WTC11 (cell line): ENCODE measurements around the gene GREM1. TPM values are rescaled to one million over a fixed set of nuclear protein-coding genes. Genes with fewer than 3 reads are reported as not detected.

Source experiments
- ATAC-seq: fragments of 200-7000 bp; cut with Tn5 transposase; 2 replicates; pipeline ENCODE4 v1.10.0; 2021; ENCODE audit warnings: mild to moderate bottlenecking, moderate library complexity
- CTCF ChIA-PET: fragments of 300-600 bp; sonication (Branson Sonifier 250); formaldehyde crosslinking; loops from one replicate; lab custom pipeline; 2021; ENCODE audit warnings: antibody characterized with exemption; lab: Charles Lee
- POLR2A ChIA-PET: fragments of 350-600 bp; sonication (Branson Sonifier 250); formaldehyde crosslinking; loops from one replicate; lab custom pipeline; 2021; ENCODE audit warnings: antibody characterized with exemption; lab: Charles Lee
- DNase-seq: peaks from one replicate; pipeline ENCODE4 v3.0.0; 2021; ENCODE audit warnings: low spot score
- H3K27ac Mint-ChIP-seq: 2 replicates; pipeline ENCODE4 v1.8.0; 2021; ENCODE audit warnings: mixed read lengths
- H3K27me3 Mint-ChIP-seq: 2 replicates; pipeline ENCODE4 v1.8.0; 2021; ENCODE audit warnings: low read depth, mild to moderate bottlenecking, moderate library complexity, mixed read lengths
- H3K36me3 Mint-ChIP-seq: 2 replicates; pipeline ENCODE4 v1.8.0; 2021; ENCODE audit warnings: mixed read lengths
- H3K4me1 Mint-ChIP-seq: 2 replicates; pipeline ENCODE4 v1.8.0; 2022; ENCODE audit warnings: mixed read lengths
- H3K4me3 Mint-ChIP-seq: 2 replicates; pipeline ENCODE4 v1.8.0; 2021; ENCODE audit warnings: mild to moderate bottlenecking, moderate library complexity, mixed read lengths
- H3K9me3 Mint-ChIP-seq: 2 replicates; pipeline ENCODE4 v1.8.0; 2021; ENCODE audit warnings: mixed read lengths
- ATF1 ChIP-seq: sonication (generic); formaldehyde crosslinking; IDR thresholded peaks from 2 replicates; pipeline ENCODE4 v1.8.1; 2023; ENCODE audit warnings: mild to moderate bottlenecking, moderate library complexity, missing genetic modification reagents
- ETV6 ChIP-seq: sonication (generic); formaldehyde crosslinking; IDR thresholded peaks from 2 replicates; pipeline ENCODE4 v1.8.1; 2022; ENCODE audit warnings: mild to moderate bottlenecking, missing genetic modification reagents
- FOXJ3 ChIP-seq: sonication (generic); formaldehyde crosslinking; IDR thresholded peaks from 2 replicates; pipeline ENCODE4 v1.9.0; 2021; ENCODE audit warnings: missing genetic modification reagents, mild to moderate bottlenecking, borderline replicate concordance
- NFE2L1 ChIP-seq: sonication (generic); formaldehyde crosslinking; IDR thresholded peaks from 2 replicates; pipeline ENCODE4 v1.8.1; 2023; ENCODE audit warnings: missing genetic modification reagents
- NFYB ChIP-seq: sonication (generic); formaldehyde crosslinking; conservative IDR thresholded peaks from 2 replicates; pipeline ENCODE4 v1.8.0; 2022; ENCODE audit warnings: low read depth, missing genetic modification reagents
- NR1H2 ChIP-seq: sonication (generic); formaldehyde crosslinking; IDR thresholded peaks from 2 replicates; pipeline ENCODE4 v1.9.0; 2021; ENCODE audit warnings: mild to moderate bottlenecking, moderate library complexity, missing genetic modification reagents
- ZNF138 ChIP-seq: sonication (generic); formaldehyde crosslinking; conservative IDR thresholded peaks from 2 replicates; pipeline ENCODE4 v1.8.1; 2022; ENCODE audit warnings: mild to moderate bottlenecking, moderate library complexity, missing genetic modification reagents
- ZNF232 ChIP-seq: sonication (generic); formaldehyde crosslinking; IDR thresholded peaks from 2 replicates; pipeline ENCODE4 v1.8.0; 2022; ENCODE audit warnings: mild to moderate bottlenecking, missing genetic modification reagents
- ZNF423 ChIP-seq: fragments of 250-450 bp; sonication (Bioruptor Pico); IDR thresholded peaks from 2 replicates; pipeline ENCODE4 v2.1.2; 2022; ENCODE audit warnings: mild to moderate bottlenecking, moderate library complexity
- total RNA-seq: library from RNA; stranded (reverse); gene quantifications from 3 replicates; pipeline ENCODE4 v1.2.3, GENCODE V29; 2021
- TF ChIP-seq, protein P1 (sequence below): sonication (generic); formaldehyde crosslinking; IDR thresholded peaks from 2 replicates; pipeline ENCODE4 v1.8.1; 2023; ENCODE audit warnings: mild to moderate bottlenecking, missing genetic modification reagents, borderline replicate concordance
- TF ChIP-seq, protein P2 (sequence below): fragments of 250-450 bp; sonication (Bioruptor Pico); IDR thresholded peaks from 2 replicates; pipeline ENCODE4 v1.9.0; 2021; ENCODE audit warnings: mild to moderate bottlenecking
- TF ChIP-seq, protein P3 (sequence below): sonication (generic); formaldehyde crosslinking; IDR thresholded peaks from 2 replicates; pipeline ENCODE4 v1.8.1; 2023; ENCODE audit warnings: mild to moderate bottlenecking, missing genetic modification reagents
- TF ChIP-seq, protein P4 (sequence below): sonication (generic); formaldehyde crosslinking; IDR thresholded peaks from 2 replicates; pipeline ENCODE4 v1.8.0; 2022; ENCODE audit warnings: mild to moderate bottlenecking, missing genetic modification reagents
- TF ChIP-seq, protein P5 (sequence below): fragments of 250-450 bp; sonication (Bioruptor Pico); IDR thresholded peaks from 2 replicates; pipeline ENCODE4 v1.9.0; 2021; ENCODE audit warnings: moderate library complexity, mild to moderate bottlenecking, inconsistent platforms, borderline replicate concordance
- TF ChIP-seq, protein P6 (sequence below): fragments of 200-600 bp; IDR thresholded peaks from 2 replicates; pipeline ENCODE4 v1.8.0; 2022; ENCODE audit warnings: antibody characterized with exemption
- TF ChIP-seq, protein P7 (sequence below): sonication (generic); formaldehyde crosslinking; IDR thresholded peaks from 2 replicates; pipeline ENCODE4 v1.8.1; 2022; ENCODE audit warnings: mild to moderate bottlenecking, moderate library complexity, missing genetic modification reagents
- TF ChIP-seq, protein P8 (sequence below): sonication (generic); formaldehyde crosslinking; IDR thresholded peaks from 2 replicates; pipeline ENCODE4 v1.8.1; 2022; ENCODE audit warnings: missing genetic modification reagents, borderline replicate concordance

GREM1 gene
- total RNA-seq, 1 experiment from 2014 or later: 0.59 TPM

DNA sequence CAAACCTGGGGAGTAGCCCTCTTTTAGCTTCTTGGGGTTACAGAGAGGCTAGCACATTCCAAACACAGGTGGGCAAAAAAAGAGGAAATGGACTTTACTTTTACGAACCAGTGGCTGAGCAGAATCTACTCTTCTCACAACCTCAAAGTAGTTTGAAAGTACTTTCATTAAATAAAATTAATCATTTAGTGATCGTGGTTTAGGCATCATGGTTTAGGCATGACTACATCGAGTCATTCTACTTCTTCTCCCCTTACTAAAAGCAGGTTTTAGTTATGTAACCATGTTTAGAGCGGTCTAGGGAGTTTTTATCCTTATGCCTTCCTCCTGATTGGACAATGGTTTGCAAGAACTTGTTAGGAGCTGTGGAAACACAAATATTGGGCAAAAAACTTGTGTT, 2.5 kb upstream of the GREM1 start (continued):
- no peak for TF ChIP-seq ZNF138 (CRISPR knock-in tag)
- TF ChIP-seq, protein P1, sequence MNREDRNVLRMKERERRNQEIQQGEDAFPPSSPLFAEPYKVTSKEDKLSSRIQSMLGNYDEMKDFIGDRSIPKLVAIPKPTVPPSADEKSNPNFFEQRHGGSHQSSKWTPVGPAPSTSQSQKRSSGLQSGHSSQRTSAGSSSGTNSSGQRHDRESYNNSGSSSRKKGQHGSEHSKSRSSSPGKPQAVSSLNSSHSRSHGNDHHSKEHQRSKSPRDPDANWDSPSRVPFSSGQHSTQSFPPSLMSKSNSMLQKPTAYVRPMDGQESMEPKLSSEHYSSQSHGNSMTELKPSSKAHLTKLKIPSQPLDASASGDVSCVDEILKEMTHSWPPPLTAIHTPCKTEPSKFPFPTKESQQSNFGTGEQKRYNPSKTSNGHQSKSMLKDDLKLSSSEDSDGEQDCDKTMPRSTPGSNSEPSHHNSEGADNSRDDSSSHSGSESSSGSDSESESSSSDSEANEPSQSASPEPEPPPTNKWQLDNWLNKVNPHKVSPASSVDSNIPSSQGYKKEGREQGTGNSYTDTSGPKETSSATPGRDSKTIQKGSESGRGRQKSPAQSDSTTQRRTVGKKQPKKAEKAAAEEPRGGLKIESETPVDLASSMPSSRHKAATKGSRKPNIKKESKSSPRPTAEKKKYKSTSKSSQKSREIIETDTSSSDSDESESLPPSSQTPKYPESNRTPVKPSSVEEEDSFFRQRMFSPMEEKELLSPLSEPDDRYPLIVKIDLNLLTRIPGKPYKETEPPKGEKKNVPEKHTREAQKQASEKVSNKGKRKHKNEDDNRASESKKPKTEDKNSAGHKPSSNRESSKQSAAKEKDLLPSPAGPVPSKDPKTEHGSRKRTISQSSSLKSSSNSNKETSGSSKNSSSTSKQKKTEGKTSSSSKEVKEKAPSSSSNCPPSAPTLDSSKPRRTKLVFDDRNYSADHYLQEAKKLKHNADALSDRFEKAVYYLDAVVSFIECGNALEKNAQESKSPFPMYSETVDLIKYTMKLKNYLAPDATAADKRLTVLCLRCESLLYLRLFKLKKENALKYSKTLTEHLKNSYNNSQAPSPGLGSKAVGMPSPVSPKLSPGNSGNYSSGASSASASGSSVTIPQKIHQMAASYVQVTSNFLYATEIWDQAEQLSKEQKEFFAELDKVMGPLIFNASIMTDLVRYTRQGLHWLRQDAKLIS (CRISPR knock-in tag): no peak
- TF ChIP-seq FOXJ3: no peak
- TF ChIP-seq, protein P2, sequence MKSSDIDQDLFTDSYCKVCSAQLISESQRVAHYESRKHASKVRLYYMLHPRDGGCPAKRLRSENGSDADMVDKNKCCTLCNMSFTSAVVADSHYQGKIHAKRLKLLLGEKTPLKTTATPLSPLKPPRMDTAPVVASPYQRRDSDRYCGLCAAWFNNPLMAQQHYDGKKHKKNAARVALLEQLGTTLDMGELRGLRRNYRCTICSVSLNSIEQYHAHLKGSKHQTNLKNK (CRISPR knock-in tag): no peak
- no peak for TF ChIP-seq NFE2L1 (CRISPR knock-in tag)
- no peak for TF ChIP-seq ATF1
- TF ChIP-seq, protein P3, sequence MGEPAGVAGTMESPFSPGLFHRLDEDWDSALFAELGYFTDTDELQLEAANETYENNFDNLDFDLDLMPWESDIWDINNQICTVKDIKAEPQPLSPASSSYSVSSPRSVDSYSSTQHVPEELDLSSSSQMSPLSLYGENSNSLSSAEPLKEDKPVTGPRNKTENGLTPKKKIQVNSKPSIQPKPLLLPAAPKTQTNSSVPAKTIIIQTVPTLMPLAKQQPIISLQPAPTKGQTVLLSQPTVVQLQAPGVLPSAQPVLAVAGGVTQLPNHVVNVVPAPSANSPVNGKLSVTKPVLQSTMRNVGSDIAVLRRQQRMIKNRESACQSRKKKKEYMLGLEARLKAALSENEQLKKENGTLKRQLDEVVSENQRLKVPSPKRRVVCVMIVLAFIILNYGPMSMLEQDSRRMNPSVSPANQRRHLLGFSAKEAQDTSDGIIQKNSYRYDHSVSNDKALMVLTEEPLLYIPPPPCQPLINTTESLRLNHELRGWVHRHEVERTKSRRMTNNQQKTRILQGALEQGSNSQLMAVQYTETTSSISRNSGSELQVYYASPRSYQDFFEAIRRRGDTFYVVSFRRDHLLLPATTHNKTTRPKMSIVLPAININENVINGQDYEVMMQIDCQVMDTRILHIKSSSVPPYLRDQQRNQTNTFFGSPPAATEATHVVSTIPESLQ (CRISPR knock-in tag): no peak
- TF ChIP-seq, protein P4, sequence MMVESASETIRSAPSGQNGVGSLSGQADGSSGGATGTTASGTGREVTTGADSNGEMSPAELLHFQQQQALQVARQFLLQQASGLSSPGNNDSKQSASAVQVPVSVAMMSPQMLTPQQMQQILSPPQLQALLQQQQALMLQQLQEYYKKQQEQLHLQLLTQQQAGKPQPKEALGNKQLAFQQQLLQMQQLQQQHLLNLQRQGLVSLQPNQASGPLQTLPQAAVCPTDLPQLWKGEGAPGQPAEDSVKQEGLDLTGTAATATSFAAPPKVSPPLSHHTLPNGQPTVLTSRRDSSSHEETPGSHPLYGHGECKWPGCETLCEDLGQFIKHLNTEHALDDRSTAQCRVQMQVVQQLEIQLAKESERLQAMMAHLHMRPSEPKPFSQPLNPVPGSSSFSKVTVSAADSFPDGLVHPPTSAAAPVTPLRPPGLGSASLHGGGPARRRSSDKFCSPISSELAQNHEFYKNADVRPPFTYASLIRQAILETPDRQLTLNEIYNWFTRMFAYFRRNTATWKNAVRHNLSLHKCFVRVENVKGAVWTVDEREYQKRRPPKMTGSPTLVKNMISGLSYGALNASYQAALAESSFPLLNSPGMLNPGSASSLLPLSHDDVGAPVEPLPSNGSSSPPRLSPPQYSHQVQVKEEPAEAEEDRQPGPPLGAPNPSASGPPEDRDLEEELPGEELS (CRISPR knock-in tag): no peak
- TF ChIP-seq, protein P5, sequence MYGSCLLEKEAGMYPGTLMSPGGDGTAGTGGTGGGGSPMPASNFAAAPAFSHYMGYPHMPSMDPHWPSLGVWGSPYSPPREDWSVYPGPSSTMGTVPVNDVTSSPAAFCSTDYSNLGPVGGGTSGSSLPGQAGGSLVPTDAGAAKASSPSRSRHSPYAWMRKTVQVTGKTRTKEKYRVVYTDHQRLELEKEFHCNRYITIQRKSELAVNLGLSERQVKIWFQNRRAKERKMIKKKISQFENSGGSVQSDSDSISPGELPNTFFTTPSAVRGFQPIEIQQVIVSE: no peak
- no peak for TF ChIP-seq ZNF232 (CRISPR knock-in tag)
- TF ChIP-seq, protein P6, sequence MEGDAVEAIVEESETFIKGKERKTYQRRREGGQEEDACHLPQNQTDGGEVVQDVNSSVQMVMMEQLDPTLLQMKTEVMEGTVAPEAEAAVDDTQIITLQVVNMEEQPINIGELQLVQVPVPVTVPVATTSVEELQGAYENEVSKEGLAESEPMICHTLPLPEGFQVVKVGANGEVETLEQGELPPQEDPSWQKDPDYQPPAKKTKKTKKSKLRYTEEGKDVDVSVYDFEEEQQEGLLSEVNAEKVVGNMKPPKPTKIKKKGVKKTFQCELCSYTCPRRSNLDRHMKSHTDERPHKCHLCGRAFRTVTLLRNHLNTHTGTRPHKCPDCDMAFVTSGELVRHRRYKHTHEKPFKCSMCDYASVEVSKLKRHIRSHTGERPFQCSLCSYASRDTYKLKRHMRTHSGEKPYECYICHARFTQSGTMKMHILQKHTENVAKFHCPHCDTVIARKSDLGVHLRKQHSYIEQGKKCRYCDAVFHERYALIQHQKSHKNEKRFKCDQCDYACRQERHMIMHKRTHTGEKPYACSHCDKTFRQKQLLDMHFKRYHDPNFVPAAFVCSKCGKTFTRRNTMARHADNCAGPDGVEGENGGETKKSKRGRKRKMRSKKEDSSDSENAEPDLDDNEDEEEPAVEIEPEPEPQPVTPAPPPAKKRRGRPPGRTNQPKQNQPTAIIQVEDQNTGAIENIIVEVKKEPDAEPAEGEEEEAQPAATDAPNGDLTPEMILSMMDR: no peak
- no peak for TF ChIP-seq ZNF423 (CRISPR knock-in tag)

DNA sequence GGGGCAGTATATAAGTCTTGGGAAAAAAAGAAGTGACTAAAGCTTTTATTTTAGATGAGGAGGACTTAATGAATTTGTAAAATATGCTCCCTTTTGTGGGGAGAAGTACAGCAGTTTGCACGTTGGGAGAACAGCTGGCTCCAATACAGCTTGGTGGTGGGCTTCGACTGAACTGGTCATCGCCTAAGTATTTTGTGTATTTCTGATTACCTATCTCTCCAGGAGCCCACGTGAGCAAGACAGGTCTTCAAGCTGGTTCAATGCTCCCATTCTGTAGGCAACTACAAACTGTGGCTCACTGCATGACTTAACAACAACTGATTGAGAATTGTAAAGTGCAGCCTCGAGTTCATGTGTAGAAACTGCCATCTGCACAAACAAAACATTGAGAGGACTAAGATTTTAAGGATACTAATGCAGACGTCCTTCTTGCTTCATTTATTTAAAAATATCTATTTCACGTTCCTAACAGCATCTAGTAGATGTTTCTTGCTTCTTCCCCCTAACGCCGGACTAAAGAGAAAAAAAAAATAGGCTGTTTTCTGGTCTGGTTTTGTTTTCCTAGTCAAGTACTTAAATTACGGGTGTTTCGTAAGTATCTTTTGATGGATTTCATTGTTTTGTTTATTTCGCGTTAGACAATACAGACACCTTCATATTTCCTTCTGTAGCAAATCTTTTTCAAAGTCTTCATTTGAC, 1.4 kb upstream of the GREM1 start:
- H3K27me3 Mint-ChIP-seq: peaks cover 86% of the 10 kb centered on the region
- no peak for DNase-seq
- peaks cover 29% of the 10 kb centered on the region for H3K4me1 Mint-ChIP-seq
- H3K36me3 Mint-ChIP-seq: no peaks in the 10 kb centered on the region
- ChIA-PET POLR2A (no interaction called here), CTCF (interaction anchor here (1.2 kb wide), 1 partner anchor 237 kb away, joined by 3 read pairs; no protein-coding TSS in a partner anchor)
- no peak overlapping the region for H3K27ac Mint-ChIP-seq
- no peak for ATAC-seq
- no peaks in the 10 kb centered on the region for H3K9me3 Mint-ChIP-seq
- H3K4me3 Mint-ChIP-seq: peak overlapping the region; percentile 68
- TF ChIP-seq NR1H2 (no peak), ETV6 (CRISPR knock-in tag) (no peak), NFE2L1 (CRISPR knock-in tag) (no peak), NFYB (CRISPR knock-in tag) (no peak)
- TF ChIP-seq, protein P6: no peak
- TF ChIP-seq, protein P7, sequence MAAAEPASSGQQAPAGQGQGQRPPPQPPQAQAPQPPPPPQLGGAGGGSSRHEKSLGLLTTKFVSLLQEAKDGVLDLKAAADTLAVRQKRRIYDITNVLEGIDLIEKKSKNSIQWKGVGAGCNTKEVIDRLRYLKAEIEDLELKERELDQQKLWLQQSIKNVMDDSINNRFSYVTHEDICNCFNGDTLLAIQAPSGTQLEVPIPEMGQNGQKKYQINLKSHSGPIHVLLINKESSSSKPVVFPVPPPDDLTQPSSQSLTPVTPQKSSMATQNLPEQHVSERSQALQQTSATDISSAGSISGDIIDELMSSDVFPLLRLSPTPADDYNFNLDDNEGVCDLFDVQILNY (CRISPR knock-in tag): no peak
- TF ChIP-seq, protein P8, sequence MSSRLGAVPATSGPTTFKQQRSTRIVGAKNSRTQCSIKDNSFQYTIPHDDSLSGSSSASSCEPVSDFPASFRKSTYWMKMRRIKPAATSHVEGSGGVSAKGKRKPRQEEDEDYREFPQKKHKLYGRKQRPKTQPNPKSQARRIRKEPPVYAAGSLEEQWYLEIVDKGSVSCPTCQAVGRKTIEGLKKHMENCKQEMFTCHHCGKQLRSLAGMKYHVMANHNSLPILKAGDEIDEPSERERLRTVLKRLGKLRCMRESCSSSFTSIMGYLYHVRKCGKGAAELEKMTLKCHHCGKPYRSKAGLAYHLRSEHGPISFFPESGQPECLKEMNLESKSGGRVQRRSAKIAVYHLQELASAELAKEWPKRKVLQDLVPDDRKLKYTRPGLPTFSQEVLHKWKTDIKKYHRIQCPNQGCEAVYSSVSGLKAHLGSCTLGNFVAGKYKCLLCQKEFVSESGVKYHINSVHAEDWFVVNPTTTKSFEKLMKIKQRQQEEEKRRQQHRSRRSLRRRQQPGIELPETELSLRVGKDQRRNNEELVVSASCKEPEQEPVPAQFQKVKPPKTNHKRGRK: no peak
